GM18951 (cell line): ENCODE results near the gene GSTA4.
"Not testable (repeated sequence)": the region's sequence is repeated elsewhere in the genome, so short reads cannot be mapped to it uniquely, and the experiment has no call there.

Experiments used
- POLR2A ChIP-seq: IDR thresholded peaks from 4 replicates; pipeline ENCODE4 v1.6.1; 2011; ENCODE audit warnings: mild to moderate bottlenecking; ENCODE audit not compliant: insufficient read length, insufficient read depth; ENCODE audit errors: extremely low read depth
- in situ Hi-C: fragments of 300-500 bp; cut with MboI; formaldehyde crosslinking; loops from one replicate; pipeline ENCODE4 v1.12.0; 2022; ENCODE audit warnings: low sequenced_read_pairs, mixed read lengths, inconsistent platforms; ENCODE audit not compliant: unreplicated experiment

GSTA4 gene

GRCh38 chr6:52976149-52976548 lies 18.9 kb downstream of the GSTA4 start:
- in situ Hi-C loops: no loop called here

GRCh38 chr6:52975580-52975979 lies 19.5 kb downstream of the GSTA4 start:
- in situ Hi-C loops: no loop called here
- TF ChIP-seq POLR2A: no peak

More at GRCh38 chr6:52976149-52976548, 18.9 kb downstream of the GSTA4 start:
- TF ChIP-seq POLR2A: no peak

- in situ Hi-C loops: no loop called here
- no peak for TF ChIP-seq POLR2A
Measured at GRCh38 chr6:52972989-52973388, 22.1 kb downstream of the GSTA4 start.

- in situ Hi-C loops: no loop called here
- no peak for TF ChIP-seq POLR2A
Measured at GRCh38 chr6:52969359-52969758, 25.7 kb downstream of the GSTA4 start.

- no peak for TF ChIP-seq POLR2A
- in situ Hi-C loops: no loop called here
Measured at GRCh38 chr6:52966101-52966500, 29.0 kb downstream of the GSTA4 start.

GRCh38 chr6:52965380-52965779 lies 29.7 kb downstream of the GSTA4 start:
- no peak for TF ChIP-seq POLR2A

GRCh38 chr6:52964318-52964717 lies 30.8 kb downstream of the GSTA4 start:
- no peak for TF ChIP-seq POLR2A
- in situ Hi-C loops: no loop called here

More at GRCh38 chr6:52965380-52965779, 29.7 kb downstream of the GSTA4 start:
- in situ Hi-C loops: no loop called here

GRCh38 chr6:52962701-52963100 lies 32.4 kb downstream of the GSTA4 start:
- in situ Hi-C loops: no loop called here
- TF ChIP-seq POLR2A: no peak

- in situ Hi-C loops: not testable (repeated sequence)
Measured at GRCh38 chr6:52961022-52961421, 34.1 kb downstream of the GSTA4 start.

GRCh38 chr6:52960211-52960610 lies 34.9 kb downstream of the GSTA4 start:
- in situ Hi-C loops: not testable (repeated sequence)

- no peak for TF ChIP-seq POLR2A
- in situ Hi-C loops: no loop called here
Measured at GRCh38 chr6:52958546-52959255, 36.4 kb downstream of the GSTA4 start.

GRCh38 chr6:52955871-52956270 lies 39.2 kb downstream of the GSTA4 start:
- TF ChIP-seq POLR2A: no peak
- in situ Hi-C loops: no loop called here

- TF ChIP-seq POLR2A: no peak
- in situ Hi-C loops: no loop called here
Measured at GRCh38 chr6:52953911-52954839, 40.9 kb downstream of the GSTA4 start.

GRCh38 chr6:52946306-52946705 lies 48.8 kb downstream of the GSTA4 start:
- TF ChIP-seq POLR2A: no peak
- in situ Hi-C loops: no loop called here

- in situ Hi-C loops: not testable (repeated sequence)
Measured at GRCh38 chr6:52942821-52943220, 52.3 kb downstream of the GSTA4 start.
